Smooth muscle cell of bladder (primary cell): Measurements from ENCODE around the gene TCAP. TPM values are rescaled to one million over a fixed set of nuclear protein-coding genes. Genes with fewer than 3 reads are reported as not detected.

ENCODE experiments used
- total RNA-seq: library from RNA; depleted of rRNA; stranded (reverse); fragments of >200 nt; gene quantifications from 2 replicates; pipeline ENCODE4 v1.2.3, GENCODE V29; 2014

Gene TCAP
- total RNA-seq = 0.14 and 0.37 TPM in 2 replicates

GRCh38 chr17:39664581-39665561 is at the start of gene TCAP:
Gene TCAP, plus strand, starts transcription at chr17:39665349. Its CDS starts 11 bp downstream, at chr17:39665360.

GRCh38 chr17:39626171-39627046 is 38.7 kb upstream of the TCAP start, which contains the start of gene PPP1R1B:
Gene PPP1R1B, plus strand, starts transcription at chr17:39626952. Its CDS starts 441 bp downstream, at chr17:39627393.

GRCh38 chr17:39636927-39637736 is 28.0 kb upstream of the TCAP start, which contains the start of gene STARD3:
Gene STARD3, plus strand, starts transcription at chr17:39637144. Its CDS starts 16,388 bp downstream, at chr17:39653532.

GRCh38 chr17:39667945-39668924 is 3.1 kb downstream of the TCAP start, which contains the start of gene PNMT:
Gene PNMT, plus strand, starts transcription at chr17:39668453. Its CDS starts 23 bp downstream, at chr17:39668476.

GRCh38 chr17:39687546-39688474 is 22.7 kb downstream of the TCAP start, which contains the start of gene PGAP3:
Gene PGAP3, minus strand, starts transcription at chr17:39688057. Its CDS starts 43 bp downstream, at chr17:39688014.

GRCh38 chr17:39699818-39700147 is 34.6 kb downstream of the TCAP start, which contains the start of gene ERBB2:
Gene ERBB2, plus strand, starts transcription at chr17:39700064. Its CDS starts 175 bp downstream, at chr17:39700239.

Other genes with a start within 250 kb of the TCAP start
- 14.6 and 15.0 TPM in 2 replicates for gene MED1, start 214.1 kb upstream of the TCAP start, total RNA-seq
- gene CDK12, start 203.9 kb upstream of the TCAP start, total RNA-seq = 16.8 and 18.9 TPM in 2 replicates
- not detected in 2 replicates for gene NEUROD2, start 57.4 kb upstream of the TCAP start, total RNA-seq
- not detected in 2 replicates for gene PPP1R1B, start 38.4 kb upstream of the TCAP start, total RNA-seq
- gene STARD3, start 28.2 kb upstream of the TCAP start, total RNA-seq = 19.8 and 30.2 TPM in 2 replicates
- not detected in 2 replicates for gene PNMT, start 3.1 kb downstream of the TCAP start, total RNA-seq
- 10.8 and 15.0 TPM in 2 replicates for gene PGAP3, start 22.7 kb downstream of the TCAP start, total RNA-seq
- 27.7 and 34.1 TPM in 2 replicates for gene ERBB2, start 34.7 kb downstream of the TCAP start, total RNA-seq
- gene MIEN1, start 65.2 kb downstream of the TCAP start, total RNA-seq = 13.7 and 16.4 TPM in 2 replicates
- gene GRB7, start 72.6 kb downstream of the TCAP start, total RNA-seq = not detected in 2 replicates
- gene IKZF3, start 199.0 kb downstream of the TCAP start, total RNA-seq = under 0.01 TPM in 1 of 2 replicates, not detected in the other
- not detected in 2 replicates for gene ZPBP2, start 202.9 kb downstream of the TCAP start, total RNA-seq